Measurements from ENCODE around the gene LIAS.

LIAS gene

DNA sequence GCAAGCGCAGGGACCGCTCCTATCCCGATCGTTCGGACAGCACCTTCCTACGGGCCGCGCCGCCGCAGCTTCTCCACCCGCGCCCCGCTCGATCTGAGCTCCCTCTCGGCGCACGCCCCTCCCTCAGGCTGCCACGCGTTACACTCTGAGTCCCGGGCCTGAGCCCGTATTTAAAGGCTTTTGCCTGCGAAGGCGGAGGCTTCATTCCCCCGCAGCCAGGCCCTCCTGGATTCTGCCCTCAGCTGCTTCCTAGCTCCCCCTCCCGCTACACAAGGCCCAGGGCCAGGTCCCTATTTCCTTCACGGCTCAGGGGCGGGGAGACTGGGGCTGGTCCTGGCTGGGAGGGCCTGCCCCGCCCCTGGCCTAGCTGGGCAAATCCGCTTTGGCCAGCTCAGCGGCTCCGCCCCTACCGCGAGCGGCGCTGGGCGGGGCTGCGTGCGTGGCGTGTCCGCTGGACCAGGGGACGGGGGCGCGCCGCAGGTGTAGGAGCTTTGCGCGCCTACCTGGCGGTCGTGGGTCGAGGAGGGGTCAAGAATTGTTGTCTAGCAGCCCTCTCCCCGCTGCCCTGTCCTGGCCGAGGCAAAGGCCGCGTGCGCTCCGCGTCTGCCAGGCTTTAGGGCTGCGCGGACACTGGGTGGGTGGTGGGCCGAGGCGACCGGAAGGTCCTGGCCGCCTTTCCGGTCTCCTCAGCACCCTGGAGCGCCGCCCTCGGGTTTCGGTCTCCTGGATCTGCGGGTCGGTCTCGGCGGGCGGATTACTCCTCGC is 68.6 kb downstream of the LIAS start, which contains the start of gene UGDH:
TSS of gene UGDH (minus strand) at position 144 of the 765 bp plus-strand sequence. CDS start 5,927 bp downstream, outside the sequence.
- in situ Hi-C loops (cut with MboI; ENCODE audit: low sequenced_read_pairs), result no loop called here

DNA sequence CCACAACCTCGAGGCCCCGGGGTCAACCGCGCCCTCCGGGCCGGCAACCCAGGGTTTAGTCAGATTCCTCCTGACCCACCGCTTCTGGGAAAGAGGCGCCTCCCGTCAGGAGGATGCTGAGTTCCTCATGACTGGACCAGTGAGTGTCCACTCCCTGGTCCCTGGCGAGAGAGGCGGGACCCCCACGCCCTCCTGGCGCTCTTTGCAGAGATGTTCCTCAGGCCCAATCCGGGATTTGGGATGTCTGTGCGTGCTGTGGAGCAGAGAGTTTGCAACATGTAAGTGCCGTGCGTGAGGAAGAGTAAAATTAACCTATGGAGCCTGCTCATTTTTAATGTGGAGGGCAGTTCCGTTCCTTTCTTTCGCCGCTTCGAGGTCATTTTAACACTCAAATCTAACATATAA is 69.2 kb downstream of the LIAS start:
- in situ Hi-C loops (cut with MboI; ENCODE audit: low sequenced_read_pairs), result no loop called here

Data from HL-60/S4 treated with retinoic acid at 250 ng/mL for 4 days and 3 days (cell line).